Measurements from ENCODE around the gene RGS19.
A peak's percentile ranks its signal among the peaks of the same experiment; 100 is the strongest.
"Not testable (repeated sequence)": the region's sequence is repeated elsewhere in the genome, so short reads cannot be mapped to it uniquely, and the experiment has no call there.

RGS19 gene

DNA sequence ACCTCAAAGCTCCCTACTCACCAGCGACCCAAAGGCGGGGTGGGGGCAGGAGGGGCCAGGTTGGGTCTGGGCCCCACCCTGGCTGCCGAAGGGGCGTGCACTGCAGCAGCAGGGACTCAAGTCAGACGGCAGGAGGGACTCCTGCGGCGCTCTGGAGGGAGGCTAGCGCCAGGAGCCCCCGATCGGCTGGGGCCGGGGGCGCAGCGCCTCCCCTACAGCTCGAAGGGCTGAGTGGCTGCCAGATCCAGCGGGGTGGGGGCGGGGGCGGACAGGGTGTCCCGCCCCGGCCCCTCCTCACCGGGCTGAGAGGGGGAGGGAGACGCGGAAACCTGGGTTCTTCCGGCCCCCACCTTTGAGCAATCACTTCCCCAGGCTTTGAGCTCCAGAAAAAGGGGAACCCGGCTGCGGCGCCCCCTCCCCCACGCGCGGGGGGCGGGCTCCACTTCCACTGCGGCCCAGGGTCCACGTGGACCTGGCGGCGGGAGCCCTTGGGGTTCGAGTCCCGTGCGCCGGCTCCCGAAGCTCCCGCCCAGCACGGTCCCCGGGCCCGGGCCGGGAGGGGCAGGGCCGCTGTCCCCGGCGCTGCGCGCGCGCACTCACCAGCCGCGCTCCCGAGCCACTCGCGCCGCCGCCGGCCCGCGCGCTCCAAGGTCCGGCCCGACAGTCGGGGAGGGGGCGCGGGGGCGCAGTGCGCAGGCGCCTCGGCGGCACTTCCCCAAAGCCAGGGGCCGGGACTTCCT is at the start of gene RGS19:
Gene RGS19, minus strand, starts transcription at position 246 of the 740 bp plus-strand sequence. CDS start 2,632 bp downstream, outside the sequence.
- DNase-seq = peak; percentile 73

- not testable (repeated sequence) for DNase-seq
Observed at GRCh38 chr20:64123517-64123916, 44.2 kb upstream of the RGS19 start.

- DNase-seq = not testable (repeated sequence)
Observed at GRCh38 chr20:64122927-64123326, 43.6 kb upstream of the RGS19 start.

DNA sequence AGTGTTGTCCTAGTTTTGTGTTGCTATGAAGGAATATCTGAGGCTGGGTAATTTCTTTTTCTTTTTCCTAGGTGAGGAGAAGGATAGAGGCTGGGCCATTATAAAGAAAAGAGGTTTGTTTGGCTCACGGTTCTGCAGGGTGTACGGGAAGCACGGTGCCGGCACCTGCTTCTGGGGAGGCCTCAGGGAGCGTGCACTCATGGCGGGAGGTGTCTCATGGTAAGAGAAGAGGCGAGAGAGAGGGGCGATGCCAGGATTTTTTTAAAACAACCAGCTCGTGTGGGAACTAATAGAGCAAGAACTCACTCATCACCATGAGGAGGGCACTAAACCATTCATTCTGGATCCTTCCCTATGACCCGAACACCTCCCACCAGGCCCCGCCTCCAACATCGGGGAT is 42.3 kb upstream of the RGS19 start:
- DNase-seq = no peak

GRCh38 chr20:64119681-64120341 is 40.5 kb upstream of the RGS19 start:
- DNase-seq = no peak

DNA sequence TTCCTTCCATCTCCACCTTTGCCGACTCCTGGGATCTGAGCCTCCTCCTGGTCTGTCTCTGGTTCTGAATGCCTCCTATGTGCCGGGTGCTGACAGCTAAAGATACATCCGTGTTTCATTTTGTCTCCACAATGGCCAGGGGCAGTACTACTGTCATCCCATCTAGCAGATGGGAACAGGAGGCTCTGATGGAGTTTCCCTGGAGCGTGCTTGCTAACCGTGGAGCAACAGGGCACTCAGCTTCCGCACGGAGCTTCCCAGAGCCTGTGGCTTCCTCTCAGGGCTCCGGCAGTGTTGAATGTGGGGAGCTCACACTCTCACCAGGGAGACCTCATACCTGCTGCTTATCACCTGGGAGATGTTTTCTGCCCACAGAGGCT is 40.0 kb upstream of the RGS19 start:
- no peak for DNase-seq

DNA sequence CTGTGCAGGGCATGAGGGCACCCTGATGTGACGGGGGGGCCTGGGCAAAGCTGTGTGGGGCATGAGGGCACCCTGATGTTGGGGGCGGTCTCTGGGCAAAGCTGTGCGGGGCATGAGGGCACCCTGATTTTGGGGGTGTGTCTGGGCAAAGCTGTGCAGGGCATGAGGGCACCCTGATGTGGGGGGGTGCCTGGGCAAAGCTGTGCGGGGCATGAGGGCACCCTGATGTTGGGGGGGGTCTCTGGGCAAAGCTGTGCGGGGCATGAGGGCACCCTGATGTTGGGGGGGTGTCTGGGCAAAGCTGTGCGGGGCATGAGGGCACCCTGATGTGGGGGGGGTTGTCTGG is 38.1 kb upstream of the RGS19 start:
- not testable (repeated sequence) for DNase-seq

DNA sequence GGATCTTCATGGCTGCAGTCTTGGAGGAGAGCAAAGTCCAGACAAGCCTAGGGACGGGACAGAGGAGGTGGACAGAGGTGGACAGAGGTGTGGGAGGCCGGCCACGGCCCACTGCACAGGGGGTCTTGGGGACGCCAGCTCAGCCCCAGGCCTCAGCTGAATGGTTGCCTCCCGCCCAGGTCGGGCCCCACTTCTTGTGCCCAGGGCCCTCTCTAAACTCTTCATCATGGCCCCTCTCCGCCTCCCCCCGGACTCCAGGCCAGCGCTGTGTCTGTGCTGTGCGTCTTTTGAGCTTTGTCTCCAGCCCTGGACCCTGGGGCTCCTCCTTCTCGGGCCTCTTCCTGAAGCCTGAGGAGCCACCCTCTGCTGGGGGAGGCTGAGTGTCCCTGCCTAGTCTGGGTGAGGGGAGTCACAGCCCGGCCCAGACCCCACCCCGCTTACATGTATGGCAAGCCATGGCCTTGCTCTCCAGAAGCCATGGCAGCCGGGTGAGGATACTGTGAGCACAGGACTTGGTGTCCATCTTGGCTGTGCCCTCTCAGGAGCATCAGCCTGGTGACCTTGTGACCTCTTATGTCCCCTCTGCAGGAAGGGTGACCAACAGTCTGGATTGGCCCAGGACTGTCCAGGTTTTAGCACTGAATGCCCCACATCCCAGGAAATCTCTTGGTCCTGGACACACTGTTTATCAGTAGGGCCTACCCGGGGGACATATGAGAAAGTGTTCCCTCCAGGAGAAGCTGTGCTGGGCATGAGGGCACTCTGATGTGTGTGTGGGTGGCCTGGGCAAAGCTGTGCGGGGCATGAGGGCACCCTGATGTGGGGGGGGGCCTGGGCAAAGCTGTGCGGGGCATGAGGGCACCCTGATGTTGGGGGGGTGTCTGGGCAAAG is 37.5 kb upstream of the RGS19 start:
- no peak for DNase-seq

DNA sequence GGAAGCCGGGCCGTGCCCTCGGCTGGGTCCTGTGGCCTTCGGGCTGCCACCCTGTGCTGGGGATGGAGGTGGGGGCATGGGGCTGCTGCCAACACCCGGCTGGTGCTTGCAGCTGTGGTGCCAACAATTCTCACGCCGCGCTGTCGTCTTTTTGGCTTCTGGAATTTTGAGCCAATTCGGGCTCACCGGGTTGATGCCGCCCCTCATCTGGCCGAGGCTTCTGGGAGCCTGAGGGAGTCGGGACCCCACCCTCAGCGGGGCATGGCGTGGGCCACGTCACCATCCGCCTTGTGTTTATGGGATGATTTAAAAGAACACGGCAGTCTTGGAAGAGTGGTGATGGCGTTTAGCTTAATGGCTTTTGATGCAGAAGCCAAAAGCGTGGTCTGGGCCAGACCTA is 36.7 kb upstream of the RGS19 start:
- no peak for DNase-seq

DNA sequence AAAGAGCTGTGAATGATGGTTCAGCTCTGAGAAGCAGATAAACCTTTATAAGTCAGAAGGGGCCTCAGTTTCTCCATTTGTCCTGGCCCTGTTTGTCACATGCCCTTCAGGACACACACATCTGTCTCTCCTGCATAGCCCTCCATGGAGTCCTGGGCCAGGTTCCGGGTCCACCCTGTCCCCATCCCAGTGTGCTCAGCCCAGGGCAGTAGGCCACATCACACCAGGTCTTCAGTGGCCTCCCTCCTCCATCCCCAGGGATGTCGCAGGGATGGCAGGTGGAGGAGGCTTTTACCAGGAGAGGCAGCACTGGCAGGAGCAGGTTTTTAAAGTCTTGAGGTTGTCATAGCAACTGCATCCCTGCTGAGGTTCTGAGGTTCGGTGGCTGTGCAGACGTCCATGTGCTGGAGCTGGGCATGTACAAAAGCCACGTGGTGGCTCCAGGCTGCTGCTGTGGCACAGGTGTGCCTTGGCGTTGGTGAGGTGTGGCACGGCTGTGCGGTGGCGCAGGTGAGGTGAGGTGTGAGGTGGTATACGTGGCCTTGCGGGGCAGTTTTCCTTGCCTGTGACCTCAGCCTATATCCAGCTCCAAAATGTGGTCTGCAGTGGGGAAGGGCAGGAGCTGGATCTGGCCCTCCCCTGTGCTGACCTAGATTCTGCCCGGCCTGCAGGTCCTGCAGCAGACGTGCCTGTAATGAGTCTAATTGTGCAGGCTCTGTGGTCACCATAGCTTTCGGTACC is 36.0 kb upstream of the RGS19 start:
- peak; percentile 34 for DNase-seq

- DNase-seq = no peak
Observed at GRCh38 chr20:64114356-64114971, 35.1 kb upstream of the RGS19 start.

- DNase-seq = no peak
Observed at GRCh38 chr20:64113796-64114355, 34.6 kb upstream of the RGS19 start.

DNA sequence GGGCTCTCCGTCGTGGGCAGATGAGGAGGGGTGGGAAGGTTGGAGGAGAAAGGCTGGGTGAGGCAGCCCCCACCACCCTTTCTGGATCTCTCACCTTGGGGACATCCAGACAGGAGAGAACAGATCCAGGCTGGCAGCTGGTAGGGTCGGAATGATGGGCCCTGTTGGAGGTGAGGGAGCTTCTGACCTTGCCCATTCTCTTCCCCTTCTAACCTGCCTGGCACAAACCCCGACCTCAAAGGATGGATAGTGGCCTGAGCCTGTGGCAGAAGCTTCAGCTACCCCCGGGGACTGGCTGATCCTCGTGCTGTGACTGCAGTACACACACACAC is 34.1 kb upstream of the RGS19 start:
- DNase-seq = no peak

DNA sequence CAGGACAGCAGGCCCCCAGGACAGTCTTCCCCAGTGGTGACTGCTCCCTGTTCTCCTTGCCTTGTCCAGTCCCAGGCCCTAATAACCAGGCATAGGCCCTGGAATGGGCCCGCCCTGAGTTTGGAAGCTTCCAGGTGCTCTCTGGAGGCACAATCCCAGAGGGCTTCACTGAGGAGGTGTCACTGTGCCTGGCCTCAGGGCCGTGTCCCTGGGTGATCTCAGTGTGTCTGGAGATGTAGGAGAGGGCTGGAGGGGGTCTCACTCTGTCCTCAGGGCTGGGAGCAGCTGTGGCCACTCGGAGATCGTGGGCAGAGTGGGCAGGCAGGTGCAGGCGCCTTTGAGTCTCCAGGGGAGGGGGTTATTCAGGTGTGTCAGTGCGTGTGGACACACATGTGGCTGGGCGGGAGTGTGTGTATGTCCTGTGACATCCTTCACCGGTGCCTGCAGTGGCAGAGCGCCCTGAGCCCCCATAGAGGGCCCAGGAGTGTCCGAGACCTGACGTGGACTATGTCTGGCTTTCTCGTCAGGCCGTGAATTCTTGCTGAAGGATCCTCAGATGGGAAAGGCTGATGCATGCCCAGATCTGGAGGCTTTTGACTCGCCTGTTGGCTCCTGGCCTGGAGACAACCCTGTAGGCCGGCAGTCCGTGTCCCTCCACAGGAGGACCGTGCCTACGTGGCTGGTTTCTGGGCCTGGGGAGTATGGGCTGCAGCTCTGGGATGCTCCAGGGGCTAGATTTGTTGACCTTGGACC is 33.5 kb upstream of the RGS19 start:
- DNase-seq = no peak

GRCh38 chr20:64111841-64112641 is 32.7 kb upstream of the RGS19 start:
- no peak for DNase-seq

DNA sequence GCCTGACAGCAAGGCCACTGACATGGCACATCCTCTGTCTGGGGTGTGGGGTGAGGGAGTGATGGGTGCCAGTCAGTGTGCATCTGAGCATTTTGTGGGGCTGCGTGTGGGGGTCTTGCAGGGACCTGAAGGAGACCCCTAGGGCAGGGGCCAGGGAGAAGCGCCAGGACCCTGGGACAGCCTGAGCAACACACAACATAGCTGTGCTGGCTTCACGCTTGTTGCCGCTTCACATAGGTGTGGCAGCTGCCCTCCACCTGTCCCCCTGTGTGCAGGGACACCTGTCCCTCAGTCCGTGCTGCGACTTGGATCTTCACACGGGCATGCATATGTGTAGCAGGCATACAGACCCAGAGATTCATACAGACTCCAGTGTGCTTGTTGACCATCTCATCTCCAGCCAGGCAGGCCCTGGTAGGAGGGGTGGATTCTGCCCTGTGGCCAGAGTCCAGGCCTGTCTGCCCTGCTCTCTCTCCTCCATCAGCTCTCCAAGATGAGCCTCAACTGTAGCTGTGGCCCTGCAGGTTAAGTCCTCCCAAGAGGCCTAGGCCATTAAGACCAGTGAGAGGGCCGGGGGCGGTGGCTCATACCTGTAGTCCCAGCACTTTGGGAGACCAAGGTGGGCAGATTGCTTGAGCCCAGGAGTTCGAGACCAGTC is 31.2 kb upstream of the RGS19 start:
- DNase-seq = no peak

DNA sequence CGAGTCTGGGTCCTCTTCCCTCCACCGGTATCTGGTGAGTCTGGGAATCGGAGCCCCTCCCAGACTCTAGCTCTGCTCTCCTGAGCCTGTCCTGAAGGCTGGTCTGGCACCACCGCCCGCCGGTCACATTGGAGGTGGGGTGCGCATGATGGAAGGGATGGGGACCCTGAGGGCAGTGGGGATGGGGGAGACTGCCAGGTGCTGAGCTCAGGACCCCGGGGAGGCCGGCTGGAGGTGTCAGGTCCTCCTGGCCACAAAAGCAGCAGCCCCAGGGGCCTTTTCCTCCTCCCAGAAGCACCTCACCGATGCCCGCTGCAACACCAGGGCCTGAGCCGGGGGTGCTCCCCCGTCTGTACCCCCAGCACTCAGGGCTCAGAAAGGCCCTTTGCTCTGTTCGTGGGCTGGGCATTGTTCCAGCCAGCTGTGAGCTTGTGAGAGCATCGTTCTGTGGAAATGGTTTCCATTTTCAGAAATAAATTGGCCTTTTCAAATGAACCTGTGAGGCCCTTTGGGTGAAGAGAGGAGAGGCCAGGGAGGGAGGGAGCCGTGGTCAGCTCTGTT is 30.6 kb upstream of the RGS19 start:
- DNase-seq = no peak

GRCh38 chr20:64108731-64109681 is 29.7 kb upstream of the RGS19 start:
- DNase-seq = no peak
